ENCODE data around the gene ZNF14. TPM values are rescaled to one million over a fixed set of nuclear protein-coding genes. Genes with fewer than 3 reads are reported as not detected.

The ZNF14 gene
- total and polyA plus RNA-seq, 10 donors: 5.2 to 17.1 (median 10.5) TPM

DNA sequence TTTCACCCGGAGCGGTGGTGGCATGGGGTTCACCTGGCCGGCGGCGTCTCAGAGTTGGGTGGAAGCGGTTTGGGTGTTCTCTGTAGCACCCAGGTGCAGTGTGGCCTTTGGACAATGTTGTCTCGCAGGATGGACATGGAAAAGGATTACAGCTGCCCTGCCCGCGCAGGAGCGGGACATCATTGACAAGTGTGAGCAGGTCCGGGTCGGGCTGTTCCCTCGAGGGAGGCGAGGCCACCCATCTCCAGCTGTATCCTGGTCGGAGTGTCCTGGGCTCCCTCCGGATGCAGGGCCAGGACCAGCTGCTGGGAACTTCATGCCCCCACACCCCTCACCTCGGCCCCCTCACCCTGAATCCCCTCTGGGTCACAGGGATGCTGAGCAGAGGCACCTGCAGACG lies 7.8 kb upstream of the ZNF14 start:
- Histone ChIP-seq H3K27ac (no peak overlapping the region), H3K4me1 (no peaks in the 10 kb centered on the region), H3K36me3 (no peaks in the 10 kb centered on the region), H3K27me3 (replicated peaks in 1 of 7) (no peaks in the 10 kb centered on the region), H3K4me3 (no peak overlapping the region), H3K9me3 (peaks cover 0 to 27% (median 0%) of the 10 kb centered on the region in 8 donors)
- intact Hi-C loops (cut with DNase I; ENCODE audit: low total_unique reads): no loop called here
- DNase-seq: no peak
- TF ChIP-seq POLR2AphosphoS5 (IDR thresholded peaks at IDR 0.05): no peak
- no peak for TF ChIP-seq POLR2A (IDR thresholded peaks at IDR 0.05)
- TF ChIP-seq, protein P1, sequence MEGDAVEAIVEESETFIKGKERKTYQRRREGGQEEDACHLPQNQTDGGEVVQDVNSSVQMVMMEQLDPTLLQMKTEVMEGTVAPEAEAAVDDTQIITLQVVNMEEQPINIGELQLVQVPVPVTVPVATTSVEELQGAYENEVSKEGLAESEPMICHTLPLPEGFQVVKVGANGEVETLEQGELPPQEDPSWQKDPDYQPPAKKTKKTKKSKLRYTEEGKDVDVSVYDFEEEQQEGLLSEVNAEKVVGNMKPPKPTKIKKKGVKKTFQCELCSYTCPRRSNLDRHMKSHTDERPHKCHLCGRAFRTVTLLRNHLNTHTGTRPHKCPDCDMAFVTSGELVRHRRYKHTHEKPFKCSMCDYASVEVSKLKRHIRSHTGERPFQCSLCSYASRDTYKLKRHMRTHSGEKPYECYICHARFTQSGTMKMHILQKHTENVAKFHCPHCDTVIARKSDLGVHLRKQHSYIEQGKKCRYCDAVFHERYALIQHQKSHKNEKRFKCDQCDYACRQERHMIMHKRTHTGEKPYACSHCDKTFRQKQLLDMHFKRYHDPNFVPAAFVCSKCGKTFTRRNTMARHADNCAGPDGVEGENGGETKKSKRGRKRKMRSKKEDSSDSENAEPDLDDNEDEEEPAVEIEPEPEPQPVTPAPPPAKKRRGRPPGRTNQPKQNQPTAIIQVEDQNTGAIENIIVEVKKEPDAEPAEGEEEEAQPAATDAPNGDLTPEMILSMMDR (IDR thresholded peaks at IDR 0.05 in 8 of 11, conservative IDR thresholded peaks at IDR 0.05 in 3 of 11): no peak
- WGBS, 5 donors: 89 to 94% (median 92%) methylated on average over 18 of the region's 18 CpGs

DNA sequence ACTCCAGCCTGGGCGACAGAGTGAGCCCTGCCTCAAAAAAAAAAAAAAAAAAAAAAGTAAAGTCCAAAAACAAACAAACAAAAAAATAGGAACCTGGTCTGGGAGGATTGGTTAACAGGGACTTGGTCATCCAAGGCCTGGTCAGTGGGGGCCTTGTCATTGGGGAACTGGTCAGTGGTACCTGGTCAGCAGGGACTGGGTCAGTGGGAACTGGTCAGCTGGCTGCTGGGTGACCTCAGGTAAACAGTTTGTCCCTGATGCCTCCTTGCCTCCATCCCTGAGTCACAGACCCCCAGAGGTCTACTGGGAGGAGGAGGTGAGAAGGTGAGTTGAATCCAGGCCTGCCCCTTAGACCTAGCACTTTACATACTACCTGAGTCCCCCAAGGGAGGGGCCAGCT lies 5.7 kb upstream of the ZNF14 start:
- H3K4me1 ChIP-seq: peaks cover 0 to 8% (median 2%) of the 10 kb centered on the region in 6 donors
- no peaks in the 10 kb centered on the region for H3K36me3 ChIP-seq
- H3K27me3 ChIP-seq (replicated peaks in 1 of 7): no peaks in the 10 kb centered on the region
- 77 to 100% (median 89%) methylated on average over 1 of the region's 1 CpG for WGBS, 5 donors
- intact Hi-C loops (cut with DNase I; ENCODE audit: low total_unique reads): loop anchor here (10.0 kb wide), 1 partner anchor 74 kb away; the partner anchor contains the start of genes ATP13A1 and ZNF101
- no peak overlapping the region for H3K27ac ChIP-seq
- TF ChIP-seq, protein P1 (IDR thresholded peaks at IDR 0.05 in 8 of 11, conservative IDR thresholded peaks at IDR 0.05 in 3 of 11): no peak
- TF ChIP-seq POLR2AphosphoS5 (IDR thresholded peaks at IDR 0.05) (no peak), POLR2A (IDR thresholded peaks at IDR 0.05) (no peak)
- H3K4me3 ChIP-seq: no peak overlapping the region
- peaks cover 0 to 29% (median 0%) of the 10 kb centered on the region in 8 donors for H3K9me3 ChIP-seq
- DNase-seq: no peak

DNA sequence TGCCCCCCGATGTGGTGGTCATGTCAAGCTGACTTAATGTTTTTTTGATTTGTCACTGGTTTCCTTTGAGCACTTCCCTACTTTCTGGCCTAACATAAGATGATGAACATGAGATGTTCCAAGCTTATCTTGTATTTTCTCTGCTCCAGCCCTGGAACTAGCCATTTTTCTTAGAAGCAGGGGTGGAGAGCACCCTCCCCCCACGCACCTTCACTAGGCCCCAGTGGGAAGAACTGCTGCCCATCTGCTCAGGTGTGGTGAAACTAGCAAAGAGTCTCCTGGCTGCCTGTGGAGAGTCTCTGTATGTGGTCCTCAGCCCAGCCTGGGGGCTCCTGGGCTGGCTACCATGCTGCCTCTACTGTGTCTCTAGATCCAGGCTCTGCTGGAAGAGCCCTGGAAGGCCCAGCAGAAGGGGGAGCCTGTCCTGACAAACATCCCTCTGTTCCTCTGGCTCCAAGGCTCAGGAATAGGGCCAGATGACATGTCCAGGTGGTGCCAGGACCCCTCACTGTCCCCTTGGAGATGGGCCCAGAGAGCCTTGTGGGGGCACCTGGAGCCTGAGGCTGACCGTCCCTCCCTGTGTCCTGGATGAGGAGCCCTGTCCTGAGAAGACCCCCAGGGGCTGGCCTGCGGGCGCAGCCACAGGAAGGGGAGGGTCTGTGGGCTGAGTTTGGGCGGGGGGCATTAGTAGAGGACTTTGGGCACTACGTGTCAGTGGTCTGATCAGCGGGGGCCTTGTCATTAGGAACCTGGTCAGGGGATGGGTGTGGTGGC lies 4.8 kb upstream of the ZNF14 start:
- Histone ChIP-seq H3K27me3 (replicated peaks in 1 of 7) (no peaks in the 10 kb centered on the region), H3K36me3 (no peaks in the 10 kb centered on the region), H3K4me1 (peaks cover 0 to 10% (median 3%) of the 10 kb centered on the region in 6 donors), H3K9me3 (peaks cover 0 to 23% (median 0%) of the 10 kb centered on the region in 8 donors), H3K27ac (no peak overlapping the region), H3K4me3 (no peak overlapping the region)
- intact Hi-C loops (cut with DNase I; ENCODE audit: low total_unique reads): loop anchor here (10.0 kb wide), 1 partner anchor 73 kb away; the partner anchor contains the start of genes ATP13A1 and ZNF101
- no peak for DNase-seq
- 72 to 86% (median 84%) methylated on average over 3 to 8 of the region's 8 CpGs for WGBS, 5 donors
- TF ChIP-seq, protein P1 (IDR thresholded peaks at IDR 0.05 in 8 of 11, conservative IDR thresholded peaks at IDR 0.05 in 3 of 11): no peak
- TF ChIP-seq POLR2AphosphoS5 (IDR thresholded peaks at IDR 0.05) (no peak), POLR2A (IDR thresholded peaks at IDR 0.05) (no peak)

DNA sequence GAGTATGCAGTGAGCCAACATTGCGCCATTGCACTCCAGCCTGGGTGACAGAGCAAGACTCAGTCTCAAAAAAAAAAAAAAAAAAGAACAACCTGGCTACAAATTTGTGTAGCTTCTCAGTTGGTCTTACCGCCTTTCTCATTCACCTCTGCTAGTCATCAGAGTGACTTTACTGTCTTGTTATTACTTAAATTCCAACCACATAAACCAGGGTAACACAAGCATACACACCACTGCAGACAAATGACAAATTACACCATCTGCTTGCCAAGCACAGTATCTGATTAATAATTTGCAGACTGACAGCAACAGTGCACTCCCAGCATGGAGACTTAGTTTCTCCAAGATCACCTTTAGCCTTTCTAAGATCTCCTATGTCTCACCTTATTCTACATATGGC lies 11.0 kb downstream of the ZNF14 start:
- no peaks in the 10 kb centered on the region for H3K27me3 ChIP-seq (replicated peaks in 1 of 7)
- no peak overlapping the region for H3K27ac ChIP-seq
- TF ChIP-seq, protein P1 (IDR thresholded peaks at IDR 0.05 in 8 of 11, conservative IDR thresholded peaks at IDR 0.05 in 3 of 11): no peak
- no peak for TF ChIP-seq POLR2AphosphoS5 (IDR thresholded peaks at IDR 0.05)
- TF ChIP-seq POLR2A (IDR thresholded peaks at IDR 0.05): no peak
- DNase-seq: no peak
- H3K4me3 ChIP-seq: no peak overlapping the region
- intact Hi-C loops (cut with DNase I; ENCODE audit: low total_unique reads): no loop called here
- WGBS, 5 donors: 89 to 100% (median 98%) methylated on average over 2 of the region's 2 CpGs
- H3K36me3 ChIP-seq: peaks cover 7 to 65% (median 20%) of the 10 kb centered on the region in 6 donors
- H3K9me3 ChIP-seq: peaks cover 37 to 98% (median 80%) of the 10 kb centered on the region in 8 donors
- H3K4me1 ChIP-seq: no peaks in the 10 kb centered on the region

Data from spleen (tissue), 11 donors.